HG03139 (cell line): Measurements from ENCODE around the gene DPP7.

ENCODE experiments used
- ATAC-seq: cut with Tn5 transposase; IDR thresholded peaks from one replicate; pipeline ENCODE4 v1.9.1; 2021; ENCODE audit not compliant: unreplicated experiment

DPP7 gene

DNA sequence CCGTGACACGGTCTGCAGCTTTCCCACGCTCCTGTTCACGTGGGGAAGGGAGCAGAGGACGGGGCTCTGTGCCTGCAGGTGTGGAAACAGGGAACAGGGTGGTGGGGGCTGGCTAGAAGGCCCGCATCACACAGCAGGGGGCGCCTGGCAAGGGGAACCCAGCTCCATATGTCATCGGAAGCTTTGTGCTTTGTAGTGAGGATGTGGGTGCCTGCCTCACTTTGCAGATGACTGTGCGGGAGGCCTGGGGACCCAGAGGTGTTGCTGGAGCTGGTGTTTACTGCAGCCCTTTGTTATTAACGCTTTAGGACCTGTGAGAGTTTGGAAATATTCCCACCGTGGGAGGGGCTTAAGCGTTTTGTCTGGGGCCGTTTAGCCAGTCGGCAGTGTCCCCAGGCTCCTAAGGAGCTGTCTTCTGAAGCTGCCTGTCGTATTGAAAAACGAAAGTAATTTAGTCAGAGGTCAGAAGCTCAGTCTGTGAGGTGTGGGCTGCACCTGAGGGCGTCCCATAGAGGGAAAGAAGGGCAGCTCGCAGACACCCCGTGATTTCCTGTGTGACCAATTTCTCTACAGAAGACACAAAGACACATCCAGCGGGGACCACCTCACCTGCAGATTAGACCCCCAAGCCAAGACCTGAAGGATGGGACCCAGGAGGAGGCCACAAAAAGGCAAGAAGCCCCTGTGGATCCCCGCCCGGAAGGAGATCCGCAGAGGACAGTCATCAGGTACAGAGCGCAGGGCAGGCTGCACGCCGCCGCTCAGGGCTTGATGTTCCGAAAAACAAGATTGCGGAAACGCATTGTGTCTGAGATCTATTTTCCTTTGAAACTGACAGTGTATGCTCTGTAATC, 18.6 kb downstream of the DPP7 start:
- ATAC-seq, result peak; percentile 60

- no peak for ATAC-seq
These were observed 25.1 kb downstream of the DPP7 start for GRCh38 chr9:137089232-137089947.

GRCh38 chr9:137088121-137088520, 26.4 kb downstream of the DPP7 start:
- no peak for ATAC-seq

DNA sequence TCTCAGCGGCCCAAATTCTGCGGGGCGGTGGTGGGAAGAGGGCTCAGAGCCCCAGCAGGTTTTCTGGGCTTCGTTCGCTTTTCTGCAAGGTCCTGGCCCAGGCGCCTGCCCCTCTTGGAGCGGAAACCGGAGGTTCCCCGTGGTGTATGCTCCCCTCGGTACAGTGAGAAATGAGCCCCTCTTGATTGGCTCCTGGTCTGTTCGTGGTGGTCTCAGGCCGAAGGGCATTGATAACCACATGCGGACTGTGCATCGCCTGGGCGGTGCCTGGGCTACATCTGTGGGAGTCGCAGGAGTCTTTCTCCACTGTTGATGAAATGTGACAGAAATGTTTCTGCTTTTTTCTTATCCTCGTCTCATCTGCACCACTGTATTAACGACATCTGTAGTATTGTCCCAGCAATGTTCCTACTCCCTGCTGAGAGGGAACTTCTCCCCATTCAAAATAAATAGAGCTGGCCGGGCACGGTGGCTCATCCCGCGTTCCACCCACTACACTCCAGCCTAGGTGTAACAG, 27.1 kb downstream of the DPP7 start:
- ATAC-seq, result no peak

DNA sequence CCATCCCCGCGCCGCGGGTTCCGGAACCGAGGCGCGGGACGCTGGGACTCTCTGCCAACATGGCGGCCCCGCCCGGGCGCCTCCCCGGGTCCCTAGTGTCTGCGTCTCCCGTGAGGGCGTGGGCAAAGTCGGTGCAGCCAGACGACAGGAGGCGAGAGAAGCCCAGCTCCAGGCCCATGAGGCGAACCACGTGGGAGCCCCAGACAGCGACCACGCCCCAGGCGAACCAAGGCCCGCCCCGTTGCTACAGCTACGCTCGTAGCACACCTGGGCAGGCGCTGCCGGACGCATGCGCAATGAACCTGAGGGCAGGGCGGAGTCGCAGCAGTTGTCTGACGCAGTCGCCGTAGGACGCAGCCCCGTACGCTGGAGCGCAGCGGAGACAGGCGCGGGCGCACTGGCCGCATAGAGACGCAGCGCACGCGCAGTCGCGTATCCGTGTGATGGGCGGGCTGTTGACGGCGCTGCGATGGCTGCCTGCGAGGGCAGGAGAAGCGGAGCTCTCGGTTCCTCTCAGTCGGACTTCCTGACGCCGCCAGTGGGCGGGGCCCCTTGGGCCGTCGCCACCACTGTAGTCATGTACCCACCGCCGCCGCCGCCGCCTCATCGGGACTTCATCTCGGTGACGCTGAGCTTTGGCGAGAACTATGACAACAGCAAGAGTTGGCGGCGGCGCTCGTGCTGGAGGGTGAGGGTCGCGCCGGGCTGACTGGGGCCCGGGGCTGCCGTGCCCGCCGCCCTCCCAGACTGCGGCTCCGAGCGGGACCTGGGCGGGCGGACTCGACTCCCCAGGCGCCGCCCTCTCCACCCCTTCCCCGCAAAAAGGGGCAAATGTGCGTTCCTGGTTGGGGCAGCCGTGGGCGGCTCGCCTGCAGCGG, 27.8 kb downstream of the DPP7 start, which contains the start of gene MAN1B1:
Gene MAN1B1 (plus strand): TSS at position 455 of the 878 bp plus-strand sequence. CDS start 15 bp downstream, at position 470.
- ATAC-seq, result peak; percentile 75

DNA sequence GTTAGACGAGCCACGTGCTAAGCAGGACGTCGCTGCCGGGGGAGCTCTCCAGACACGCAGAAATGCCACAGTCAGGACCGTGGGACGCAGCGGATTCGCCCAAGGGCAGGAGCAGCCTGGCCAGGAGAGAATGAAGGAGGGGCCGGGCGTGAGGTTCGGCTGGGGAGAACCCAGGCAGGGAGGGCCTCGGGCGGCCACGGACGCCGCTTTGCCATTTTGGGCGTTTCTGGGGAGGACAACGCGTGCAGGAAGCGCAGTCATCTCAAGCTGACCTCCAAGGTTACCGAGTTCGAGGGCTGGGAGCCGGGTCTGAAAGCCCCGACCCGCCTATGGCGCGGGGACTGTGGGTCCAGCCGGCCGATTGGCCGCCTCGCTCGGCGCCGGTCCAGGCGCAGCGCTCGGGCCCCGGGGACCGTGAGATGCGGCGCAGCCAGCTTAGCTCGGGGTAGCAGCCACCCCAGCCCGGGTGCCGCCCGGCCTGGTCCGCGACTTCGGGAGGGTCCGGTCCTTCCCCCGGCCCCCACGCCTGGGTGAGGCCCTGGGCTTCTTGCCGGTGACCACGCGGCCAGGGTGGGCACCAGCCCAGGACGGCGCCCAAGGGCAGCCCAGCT, 28.5 kb downstream of the DPP7 start:
- peak; percentile 1 for ATAC-seq

DNA sequence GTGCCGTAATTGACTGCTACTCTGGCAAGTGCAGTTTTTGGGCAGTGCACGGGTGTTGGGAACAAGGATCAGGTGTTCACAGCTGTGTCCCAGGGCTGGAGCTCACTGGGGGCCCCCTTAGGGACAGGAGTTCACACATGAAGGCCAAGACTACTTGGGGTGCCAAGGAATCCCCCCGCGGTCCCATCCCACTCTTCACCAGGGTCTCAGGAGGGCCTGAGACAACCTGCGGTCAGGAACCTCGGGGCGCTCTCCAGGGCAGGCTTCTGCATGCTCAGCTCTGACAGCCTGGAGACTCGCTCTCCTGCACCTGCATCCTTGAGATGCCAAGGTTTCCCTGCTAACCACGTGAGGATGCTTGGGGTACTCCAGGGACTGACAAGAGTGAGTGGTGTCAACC, 30.0 kb downstream of the DPP7 start:
- ATAC-seq, result no peak

DNA sequence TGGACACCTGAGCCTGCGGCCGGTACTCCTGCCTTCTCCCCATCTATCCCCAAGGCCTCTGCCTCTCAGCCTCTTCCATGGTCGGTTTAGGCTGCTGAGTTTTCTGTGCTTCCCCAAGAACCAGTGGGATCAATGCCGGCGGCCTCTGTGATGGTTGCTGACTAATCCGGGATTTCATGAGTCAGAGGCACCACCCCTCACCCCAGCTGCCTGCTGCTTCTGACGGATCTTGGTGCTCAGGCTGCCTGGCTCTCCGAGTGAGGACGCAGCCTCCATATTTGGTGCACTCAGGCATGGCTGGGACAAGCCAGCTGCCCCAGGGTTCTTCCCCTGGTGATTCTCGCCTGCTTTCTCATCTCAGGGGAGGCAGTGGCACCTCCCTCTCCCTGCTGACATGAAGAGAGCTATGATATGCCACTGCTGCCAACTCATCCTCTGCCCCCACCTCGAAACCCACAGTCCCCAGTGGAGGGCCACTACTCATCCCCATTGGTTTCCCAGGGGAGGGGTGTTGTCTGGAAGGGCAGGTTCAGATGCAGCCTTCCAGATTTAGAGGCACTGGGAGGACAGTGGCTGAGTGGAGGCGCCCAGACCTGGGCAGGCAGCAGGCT, 31.0 kb downstream of the DPP7 start:
- no peak for ATAC-seq

- no peak for ATAC-seq
These were observed 31.6 kb downstream of the DPP7 start for GRCh38 chr9:137082925-137083290.

DNA sequence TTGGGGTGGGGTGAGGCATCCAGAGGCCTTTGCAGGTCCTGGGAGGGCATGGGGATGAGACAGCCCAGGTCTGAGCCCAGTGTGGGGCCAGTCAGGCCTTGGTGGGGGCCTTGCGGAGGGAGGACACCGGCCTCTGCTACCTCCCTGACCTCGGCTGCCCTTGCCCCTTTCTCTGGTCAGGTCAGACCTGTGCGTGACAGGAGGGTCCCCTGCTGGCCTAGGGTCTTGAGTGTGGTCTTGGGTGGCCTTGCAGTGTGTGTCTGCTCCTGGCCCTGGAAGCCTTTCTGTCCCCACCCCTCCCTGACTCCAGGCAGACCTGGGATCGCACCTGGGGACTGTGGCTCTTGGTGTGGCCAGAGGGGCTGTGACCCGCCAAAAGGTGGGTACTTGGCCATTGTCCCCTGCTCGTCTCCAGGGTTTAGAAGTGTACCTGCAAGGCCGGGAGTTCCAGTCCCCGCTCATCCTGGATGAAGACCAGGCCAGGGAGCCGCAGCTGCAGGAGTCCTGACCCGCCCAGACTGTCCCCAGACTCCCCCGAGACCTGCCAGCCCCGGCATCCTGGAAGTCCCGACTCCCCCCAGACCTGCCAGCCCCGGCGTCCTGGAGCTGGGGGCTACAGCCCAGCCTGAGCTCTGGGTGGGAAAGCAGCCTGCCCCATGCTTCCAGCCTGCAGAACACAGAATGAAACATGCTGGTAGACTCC, 32.2 kb downstream of the DPP7 start:
- ATAC-seq, result no peak

GRCh38 chr9:137080260-137081122, 34.0 kb downstream of the DPP7 start:
- ATAC-seq, result no peak

DNA sequence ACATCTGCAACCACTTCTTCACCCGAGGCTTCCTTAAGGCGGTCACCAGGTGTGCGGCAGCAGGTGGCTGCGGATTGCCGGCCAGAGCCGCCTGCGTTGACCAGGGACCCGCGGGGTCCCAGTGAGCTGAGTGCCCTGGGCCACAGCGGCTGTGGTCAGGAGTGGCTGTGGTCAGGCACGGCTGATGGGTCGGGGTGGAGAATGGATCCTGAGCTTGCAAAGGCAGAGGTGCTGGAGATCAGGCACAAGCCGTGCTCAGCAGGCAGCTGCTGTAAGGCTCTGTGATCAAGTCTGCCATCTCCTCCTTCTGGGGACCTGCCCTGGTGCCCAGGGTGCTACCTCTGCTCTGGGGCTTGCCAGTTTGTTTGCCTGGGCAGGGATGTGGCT, 35.1 kb downstream of the DPP7 start:
- no peak for ATAC-seq

DNA sequence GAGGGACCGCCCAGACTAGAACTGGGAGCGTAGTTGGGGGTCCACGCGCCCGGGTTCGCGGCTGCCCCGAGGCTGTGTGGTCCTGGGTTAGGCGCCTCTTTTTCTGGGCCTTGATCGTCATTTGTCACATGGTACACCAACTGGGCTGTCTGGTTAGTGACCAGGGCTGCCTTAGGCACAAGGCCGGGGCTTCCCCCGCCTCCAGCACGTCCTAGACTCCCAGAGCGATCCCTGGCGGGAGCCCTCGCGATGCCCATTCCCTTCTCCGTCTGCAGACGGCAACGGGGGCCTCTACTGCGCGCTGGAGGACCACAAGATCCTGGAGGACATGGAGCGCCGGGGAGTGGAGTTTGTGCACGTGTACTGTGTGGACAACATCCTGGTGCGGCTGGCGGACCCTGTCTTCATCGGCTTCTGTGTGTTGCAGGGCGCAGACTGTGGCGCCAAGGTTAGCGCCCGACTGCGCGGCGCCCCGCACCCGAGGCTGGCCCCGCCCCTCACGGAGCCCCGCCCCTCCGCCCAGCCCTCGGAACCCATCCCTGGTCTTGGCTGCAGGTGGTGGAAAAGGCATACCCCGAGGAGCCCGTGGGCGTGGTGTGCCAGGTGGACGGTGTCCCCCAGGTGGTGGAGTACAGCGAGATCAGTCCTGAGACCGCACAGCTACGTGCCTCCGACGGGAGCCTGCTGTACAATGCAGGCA, 35.7 kb downstream of the DPP7 start:
- ATAC-seq, result no peak

- no peak for ATAC-seq
These were observed 36.5 kb downstream of the DPP7 start for GRCh38 chr9:137077758-137078693.

DNA sequence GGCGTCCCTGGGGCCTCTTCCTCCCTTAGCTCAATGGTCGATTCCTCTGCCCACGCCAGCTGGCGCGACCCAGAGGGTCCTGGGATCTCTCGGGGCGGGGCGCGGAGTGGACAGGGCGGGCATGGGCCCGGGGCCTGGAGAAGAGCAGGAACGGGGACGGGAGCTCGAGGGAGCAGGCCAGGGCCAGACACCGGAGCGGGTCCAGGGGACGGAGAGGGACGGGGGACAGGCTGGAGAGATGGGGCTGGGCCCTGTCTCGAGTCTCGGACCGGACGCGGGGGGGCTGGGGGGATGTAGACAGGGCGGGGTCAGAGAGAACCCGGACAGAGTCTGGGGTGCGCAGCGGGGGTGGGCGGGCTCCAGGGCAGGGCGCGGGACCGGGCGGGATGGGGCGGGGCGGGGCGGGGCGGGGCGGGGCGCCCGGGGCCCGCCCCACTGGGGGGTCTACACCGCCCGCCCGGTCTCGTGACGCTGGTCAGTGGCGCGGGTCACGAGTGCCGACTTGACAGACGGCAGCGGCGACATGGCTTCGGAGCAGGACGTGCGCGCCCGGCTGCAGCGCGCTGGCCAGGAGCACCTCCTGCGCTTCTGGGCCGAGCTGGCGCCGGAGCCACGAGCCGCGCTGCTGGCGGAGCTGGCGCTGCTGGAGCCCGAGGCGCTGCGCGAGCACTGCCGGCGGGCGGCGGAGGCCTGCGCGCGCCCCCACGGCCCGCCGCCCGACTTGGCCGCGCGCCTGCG, 37.4 kb downstream of the DPP7 start, which contains the start of gene UAP1L1:
Gene UAP1L1 (plus strand): TSS at position 508 of the 738 bp plus-strand sequence. CDS start 16 bp downstream, at position 524.
- ATAC-seq, result no peak

DNA sequence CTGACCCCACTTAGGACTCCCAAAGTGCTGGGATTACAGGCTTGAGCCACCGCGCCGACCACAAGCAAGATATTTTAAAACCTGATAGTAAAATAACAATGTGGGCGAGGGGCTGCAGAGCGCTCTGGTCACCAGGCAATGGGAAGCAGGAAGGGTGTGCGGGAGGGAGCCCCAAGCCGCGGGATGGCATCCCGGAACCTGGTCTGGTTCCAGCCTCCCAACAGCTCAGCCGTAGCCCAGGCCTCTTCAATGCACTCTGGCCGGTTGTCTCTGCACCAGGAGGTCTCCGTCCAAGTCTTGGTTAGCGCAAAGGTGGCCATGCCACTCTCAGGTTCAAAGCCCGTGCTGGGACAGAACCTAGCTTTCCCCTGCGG, 37.9 kb downstream of the DPP7 start:
- ATAC-seq, result no peak
